Measurements from ENCODE around the gene SAFB. TPM values are rescaled to one million over a fixed set of nuclear protein-coding genes. Genes with fewer than 3 reads are reported as not detected.
A peak's percentile ranks its signal among the peaks of the same experiment; 100 is the strongest.

Gene SAFB
- total RNA-seq, 1 donor from 2014 or later = 97.1 TPM

DNA sequence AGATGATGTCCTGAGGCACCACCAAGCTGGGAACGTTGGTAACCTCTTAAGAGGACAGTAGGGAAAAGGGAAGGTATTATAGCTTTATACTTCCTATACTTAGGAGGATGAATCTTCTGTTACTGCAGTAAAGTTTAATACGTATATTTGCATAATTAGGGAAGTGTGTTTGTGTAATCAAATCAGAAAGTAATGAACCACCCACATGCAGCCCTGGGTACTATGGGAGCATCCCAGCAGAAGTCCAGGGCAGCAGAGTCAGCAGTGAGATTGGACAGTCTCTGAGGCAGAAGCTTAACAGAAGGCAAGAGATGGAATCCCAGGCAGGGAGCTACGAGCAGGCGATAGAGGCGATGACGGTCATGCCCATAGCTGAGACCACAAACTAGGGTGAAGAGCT, 12.5 kb downstream of the SAFB start:
- H3K4me3 Mint-ChIP-seq (ENCODE audit: unreplicated experiment) = no peak overlapping the region
- TF ChIP-seq, protein P1, sequence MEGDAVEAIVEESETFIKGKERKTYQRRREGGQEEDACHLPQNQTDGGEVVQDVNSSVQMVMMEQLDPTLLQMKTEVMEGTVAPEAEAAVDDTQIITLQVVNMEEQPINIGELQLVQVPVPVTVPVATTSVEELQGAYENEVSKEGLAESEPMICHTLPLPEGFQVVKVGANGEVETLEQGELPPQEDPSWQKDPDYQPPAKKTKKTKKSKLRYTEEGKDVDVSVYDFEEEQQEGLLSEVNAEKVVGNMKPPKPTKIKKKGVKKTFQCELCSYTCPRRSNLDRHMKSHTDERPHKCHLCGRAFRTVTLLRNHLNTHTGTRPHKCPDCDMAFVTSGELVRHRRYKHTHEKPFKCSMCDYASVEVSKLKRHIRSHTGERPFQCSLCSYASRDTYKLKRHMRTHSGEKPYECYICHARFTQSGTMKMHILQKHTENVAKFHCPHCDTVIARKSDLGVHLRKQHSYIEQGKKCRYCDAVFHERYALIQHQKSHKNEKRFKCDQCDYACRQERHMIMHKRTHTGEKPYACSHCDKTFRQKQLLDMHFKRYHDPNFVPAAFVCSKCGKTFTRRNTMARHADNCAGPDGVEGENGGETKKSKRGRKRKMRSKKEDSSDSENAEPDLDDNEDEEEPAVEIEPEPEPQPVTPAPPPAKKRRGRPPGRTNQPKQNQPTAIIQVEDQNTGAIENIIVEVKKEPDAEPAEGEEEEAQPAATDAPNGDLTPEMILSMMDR (IDR thresholded peaks at IDR 0.05) = no peak
- H3K4me1 Mint-ChIP-seq (ENCODE audit: unreplicated experiment) = peaks cover 9% of the 10 kb centered on the region
- no peaks in the 10 kb centered on the region for H3K9me3 Mint-ChIP-seq (ENCODE audit: unreplicated experiment)
- H3K27me3 Mint-ChIP-seq (ENCODE audit: unreplicated experiment) = no peaks in the 10 kb centered on the region
- no peak overlapping the region for H3K27ac Mint-ChIP-seq (ENCODE audit: unreplicated experiment)
- DNase-seq (ENCODE audit: extremely low spot score, unreplicated experiment) = no peak
- H3K36me3 Mint-ChIP-seq (ENCODE audit: unreplicated experiment) = peaks cover 7% of the 10 kb centered on the region

DNA sequence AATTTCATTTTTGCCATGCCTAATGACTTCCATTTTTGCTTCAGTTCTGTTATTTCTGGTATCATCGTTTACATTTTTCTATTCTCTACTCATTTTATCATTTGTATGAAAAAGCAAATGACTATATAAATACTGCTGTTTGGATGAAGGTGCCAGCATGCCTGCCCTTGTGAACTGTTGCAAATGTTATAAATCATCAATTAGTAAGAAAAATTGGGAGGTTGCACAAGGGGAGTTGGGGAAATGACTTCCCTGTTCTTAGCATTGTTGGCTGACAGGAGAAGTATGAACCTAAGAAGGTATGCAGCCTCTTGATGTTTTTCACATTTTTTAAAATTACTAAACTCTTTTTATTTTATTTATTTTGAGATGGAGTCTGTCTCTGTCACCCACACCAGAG, 15.1 kb downstream of the SAFB start:
- no peak overlapping the region for H3K4me3 Mint-ChIP-seq (ENCODE audit: unreplicated experiment)
- TF ChIP-seq, protein P1 (IDR thresholded peaks at IDR 0.05) = no peak
- H3K9me3 Mint-ChIP-seq (ENCODE audit: unreplicated experiment) = no peaks in the 10 kb centered on the region
- peaks cover 2% of the 10 kb centered on the region for H3K4me1 Mint-ChIP-seq (ENCODE audit: unreplicated experiment)
- H3K36me3 Mint-ChIP-seq (ENCODE audit: unreplicated experiment) = peaks cover 10% of the 10 kb centered on the region
- H3K27ac Mint-ChIP-seq (ENCODE audit: unreplicated experiment) = no peak overlapping the region
- H3K27me3 Mint-ChIP-seq (ENCODE audit: unreplicated experiment) = no peaks in the 10 kb centered on the region
- DNase-seq (ENCODE audit: extremely low spot score, unreplicated experiment) = no peak

DNA sequence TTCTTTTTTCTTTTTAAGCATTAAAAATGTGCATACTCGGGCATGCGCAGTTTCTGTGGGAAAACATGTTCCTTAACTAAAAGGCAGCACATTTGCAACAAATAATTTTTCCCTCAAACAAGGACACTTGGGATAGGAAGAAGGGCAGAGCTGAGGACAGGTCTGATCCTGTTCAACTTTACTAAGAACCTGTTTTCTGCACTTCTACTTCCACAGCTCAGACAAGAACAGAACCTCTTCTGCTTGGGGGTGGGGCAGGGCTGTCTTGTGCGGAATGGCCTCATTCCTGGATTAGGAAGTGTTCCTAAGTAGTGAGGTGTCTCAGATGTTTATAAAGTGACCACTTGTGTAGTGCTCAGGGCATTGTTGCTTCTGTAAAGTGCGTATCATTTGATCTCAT, 18.3 kb downstream of the SAFB start:
- H3K4me3 Mint-ChIP-seq (ENCODE audit: unreplicated experiment) = no peak overlapping the region
- H3K27ac Mint-ChIP-seq (ENCODE audit: unreplicated experiment) = no peak overlapping the region
- peaks cover 24% of the 10 kb centered on the region for H3K36me3 Mint-ChIP-seq (ENCODE audit: unreplicated experiment)
- no peak for DNase-seq (ENCODE audit: extremely low spot score, unreplicated experiment)
- TF ChIP-seq, protein P1 (IDR thresholded peaks at IDR 0.05) = no peak
- peaks cover 2% of the 10 kb centered on the region for H3K4me1 Mint-ChIP-seq (ENCODE audit: unreplicated experiment)
- H3K27me3 Mint-ChIP-seq (ENCODE audit: unreplicated experiment) = no peaks in the 10 kb centered on the region
- H3K9me3 Mint-ChIP-seq (ENCODE audit: unreplicated experiment) = no peaks in the 10 kb centered on the region

DNA sequence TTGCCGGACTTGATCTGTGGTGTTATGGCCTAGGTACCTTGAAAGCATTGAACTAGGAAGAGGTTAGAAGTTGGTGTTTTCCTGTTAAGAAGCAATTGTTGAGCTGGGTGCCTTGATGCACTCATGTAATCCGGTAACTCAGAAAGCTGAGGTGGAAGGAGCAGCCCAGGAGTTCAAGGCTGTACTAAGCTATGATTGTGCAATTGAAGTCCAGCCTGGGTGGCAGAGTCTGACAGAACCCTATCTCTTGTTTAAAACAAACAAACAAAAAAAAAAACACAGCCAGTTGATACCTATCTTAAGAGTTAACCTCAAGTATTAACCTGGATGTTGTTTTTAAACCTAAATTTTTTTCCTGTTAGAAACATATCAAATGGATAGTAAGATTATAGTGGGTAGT, 19.3 kb downstream of the SAFB start:
- no peaks in the 10 kb centered on the region for H3K27me3 Mint-ChIP-seq (ENCODE audit: unreplicated experiment)
- no peaks in the 10 kb centered on the region for H3K4me1 Mint-ChIP-seq (ENCODE audit: unreplicated experiment)
- H3K27ac Mint-ChIP-seq (ENCODE audit: unreplicated experiment) = peak overlapping the region; percentile 18
- H3K9me3 Mint-ChIP-seq (ENCODE audit: unreplicated experiment) = no peaks in the 10 kb centered on the region
- no peak overlapping the region for H3K4me3 Mint-ChIP-seq (ENCODE audit: unreplicated experiment)
- peaks cover 34% of the 10 kb centered on the region for H3K36me3 Mint-ChIP-seq (ENCODE audit: unreplicated experiment)
- no peak for DNase-seq (ENCODE audit: extremely low spot score, unreplicated experiment)
- TF ChIP-seq, protein P1 (IDR thresholded peaks at IDR 0.05) = no peak

DNA sequence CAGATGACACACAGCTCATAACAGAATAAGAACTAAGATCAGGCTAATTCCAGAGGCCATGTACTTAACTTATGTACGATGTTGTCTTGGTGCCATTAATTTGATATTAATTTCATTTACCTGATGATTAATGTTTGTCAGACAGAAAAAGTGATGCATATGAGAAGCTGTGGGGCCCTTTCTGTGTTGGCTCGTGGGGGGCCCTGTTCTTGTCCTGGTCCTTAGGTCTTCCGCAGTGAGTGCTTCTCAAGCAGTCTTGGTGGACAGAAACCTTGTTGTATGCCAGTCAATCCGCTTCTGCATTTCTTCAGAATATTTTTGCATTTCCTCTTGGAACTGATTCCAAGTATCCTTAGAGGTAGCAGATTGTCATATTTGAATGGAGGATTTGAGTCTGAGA, 20.2 kb downstream of the SAFB start:
- no peak for DNase-seq (ENCODE audit: extremely low spot score, unreplicated experiment)
- TF ChIP-seq, protein P1 (IDR thresholded peaks at IDR 0.05) = no peak
- Mint-ChIP-seq H3K27ac (ENCODE audit: unreplicated experiment) (no peak overlapping the region), H3K36me3 (ENCODE audit: unreplicated experiment) (peaks cover 38% of the 10 kb centered on the region), H3K4me3 (ENCODE audit: unreplicated experiment) (no peak overlapping the region), H3K4me1 (ENCODE audit: unreplicated experiment) (no peaks in the 10 kb centered on the region), H3K9me3 (ENCODE audit: unreplicated experiment) (no peaks in the 10 kb centered on the region), H3K27me3 (ENCODE audit: unreplicated experiment) (no peaks in the 10 kb centered on the region)

Data from osteocyte (in vitro differentiated cells).